Endothelial cell of umbilical vein (primary cell): ENCODE measurements around the gene ITGB3.

Experiments
- CTCF ChIP-seq, 2 donors: IDR thresholded peaks; 1 replicate in 1 of 2; 2 replicates in 1 of 2; pipeline ENCODE4 v1.5.1; 2011; ENCODE audit warnings: low read length in 2 of 2, mild to moderate bottlenecking in 2 of 2, moderate library complexity in 2 of 2, control low read depth in 1 of 2, inconsistent platforms in 1 of 2, low read depth in 1 of 2; ENCODE audit not compliant: insufficient read depth in 1 of 2; ENCODE audit errors: extremely low read depth in 1 of 2
- EZH2 ChIP-seq: IDR thresholded peaks from 2 replicates; pipeline ENCODE4 v1.6.1; 2012; ENCODE audit warnings: borderline replicate concordance, low read depth, mild to moderate bottlenecking, moderate library complexity, low read length, inconsistent platforms; ENCODE audit not compliant: severe bottlenecking
- GATA2 ChIP-seq: IDR thresholded peaks from 2 replicates; pipeline ENCODE4 v1.7.0; 2011; ENCODE audit warnings: low read depth, mild to moderate bottlenecking, moderate library complexity, mixed read lengths, low read length; ENCODE audit not compliant: insufficient read length, insufficient read depth
- JUN ChIP-seq: IDR thresholded peaks from 2 replicates; pipeline ENCODE4 v1.6.1; 2011; ENCODE audit warnings: borderline replicate concordance, low read depth; ENCODE audit not compliant: insufficient read length, insufficient read depth
- MAX ChIP-seq: IDR thresholded peaks from 2 replicates; pipeline ENCODE4 v1.6.1; 2011; ENCODE audit not compliant: insufficient read depth, insufficient read length
- POLR2A ChIP-seq: IDR thresholded peaks from 2 replicates; pipeline ENCODE4 v1.6.1; 2012; ENCODE audit warnings: low read depth, mild to moderate bottlenecking, control low read depth, low read length
- POLR2AphosphoS5 ChIP-seq: IDR thresholded peaks from 2 replicates; pipeline ENCODE4 v1.6.1; 2012; ENCODE audit warnings: low read depth, mild to moderate bottlenecking, control low read depth, low read length, moderate library complexity; ENCODE audit not compliant: insufficient read depth

GRCh38 chr17:47246120-47246519 is 7.5 kb upstream of the ITGB3 start:
- TF ChIP-seq EZH2 (no peak), CTCF (IDR thresholded peaks at IDR 0.05; ENCODE audit: extremely low read depth in 1 of 2, insufficient read depth in 1 of 2, low read depth in 1 of 2, low read length in 2 of 2) (no peak), JUN (no peak), POLR2A (no peak), MAX (no peak), GATA2 (no peak), POLR2AphosphoS5 (no peak)
